Limb (tissue), 2 donors: Measurements from ENCODE around the gene GAPT.
A peak's percentile ranks its signal among the peaks of the same experiment; 100 is the strongest.

Experiments
- DNase-seq, 2 donors: peaks; one replicate each; pipeline ENCODE4 v3.0.0-alpha.2; 2016; ENCODE audit errors: extremely low spot score in 2 of 2

The GAPT gene

GRCh38 chr5:58491216-58491892 lies at the start of gene GAPT:
Gene GAPT (plus strand): TSS chr5:58491435. CDS start chr5:58494537, 3,102 bp downstream.
- no peak for DNase-seq

DNA sequence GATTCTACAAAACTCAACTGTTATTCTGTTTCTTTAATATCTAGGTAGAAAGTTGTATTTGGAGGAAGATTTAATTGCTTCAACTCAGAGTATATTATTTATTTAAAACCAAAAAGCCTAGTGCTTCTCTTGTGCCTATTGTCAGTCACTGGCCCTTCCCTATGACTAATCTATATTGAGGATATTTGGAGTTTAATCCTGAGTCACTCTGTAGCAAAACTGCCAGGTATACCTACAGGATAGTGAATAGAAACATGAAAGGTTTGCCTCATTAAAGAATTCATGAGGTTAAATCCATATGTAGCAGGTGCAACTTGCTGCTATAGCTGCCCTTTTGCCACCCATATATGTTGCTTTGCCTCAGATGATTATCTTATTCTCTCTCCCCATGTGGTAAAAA lies 46.4 kb upstream of the GAPT start:
- DNase-seq: no peak

GRCh38 chr5:58446024-58446423 lies 45.2 kb upstream of the GAPT start:
- DNase-seq: no peak

GRCh38 chr5:58447226-58447625 lies 44.0 kb upstream of the GAPT start:
- no peak for DNase-seq

- DNase-seq: no peak
These were observed 41.2 kb upstream of the GAPT start for GRCh38 chr5:58450018-58450417.

- DNase-seq: no peak
These were observed 40.2 kb upstream of the GAPT start for GRCh38 chr5:58450811-58451629.

DNA sequence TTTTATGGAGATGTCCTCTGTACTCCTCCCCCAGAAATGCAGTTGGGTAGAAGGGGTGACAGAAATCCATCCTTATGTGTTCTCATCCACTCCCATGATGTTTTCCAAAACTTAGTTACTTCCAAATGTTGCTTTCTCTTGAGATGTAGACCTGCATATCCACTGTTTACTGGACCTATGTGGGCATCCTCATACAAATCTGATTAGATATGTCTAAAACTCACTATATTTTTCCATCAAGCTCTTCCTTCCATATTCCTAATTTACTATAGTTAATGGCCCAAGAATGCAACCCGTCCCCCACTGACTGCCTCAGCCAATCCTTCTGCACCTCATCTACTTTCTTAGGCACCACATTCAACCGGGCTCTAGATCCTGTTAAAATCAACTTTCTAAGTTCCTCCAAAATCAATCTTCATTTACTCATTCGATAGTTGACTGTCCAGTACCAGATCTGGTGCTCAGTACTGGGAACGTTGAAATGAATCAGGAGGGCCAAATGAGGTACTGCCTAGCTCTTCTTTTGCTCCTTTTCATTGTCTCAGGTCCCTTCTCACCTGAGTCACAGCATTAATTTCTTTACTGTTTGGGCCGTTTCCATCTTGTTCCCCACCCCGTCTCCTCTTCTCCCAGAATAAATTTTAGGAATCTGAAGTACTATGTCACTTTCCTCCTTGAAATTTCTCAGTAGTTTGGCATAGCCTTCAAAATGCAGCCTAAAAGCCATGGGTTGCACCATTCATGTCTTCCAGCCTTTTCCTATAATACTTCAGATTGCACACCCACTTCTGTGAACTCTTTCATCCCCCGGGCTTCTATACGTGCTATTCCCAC lies 39.3 kb upstream of the GAPT start:
- DNase-seq: no peak

DNA sequence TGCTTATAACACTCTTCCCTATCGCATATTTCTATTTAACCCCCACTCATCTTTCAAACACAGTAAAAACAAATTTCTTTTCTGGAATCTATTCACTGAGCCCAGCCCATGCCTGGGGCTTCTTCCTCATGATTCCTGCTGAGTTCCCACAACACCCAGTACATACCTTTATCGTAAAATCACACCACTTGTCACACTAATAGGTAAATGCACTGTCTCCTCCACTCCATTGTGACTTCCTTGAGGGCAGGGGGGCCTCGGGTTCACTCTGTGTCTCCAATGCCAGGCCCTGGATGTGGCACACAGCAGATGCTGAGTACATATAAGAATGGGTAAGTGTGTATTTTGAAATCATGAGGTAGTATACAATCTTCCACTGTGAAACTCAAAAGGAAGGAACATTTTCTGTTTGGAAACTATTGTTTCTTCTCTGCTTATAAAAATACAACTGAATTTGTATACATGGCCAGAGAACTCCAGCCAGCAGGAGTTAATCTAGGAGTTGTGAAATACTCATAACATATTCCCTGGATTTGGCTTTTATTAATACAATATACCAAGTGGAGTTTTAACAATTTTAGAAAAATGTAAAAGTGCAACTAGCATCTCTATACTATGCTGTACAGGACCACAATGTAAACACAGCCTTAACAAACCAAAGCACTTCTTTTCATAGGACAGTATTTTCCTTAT lies 38.5 kb upstream of the GAPT start:
- no peak for DNase-seq

DNA sequence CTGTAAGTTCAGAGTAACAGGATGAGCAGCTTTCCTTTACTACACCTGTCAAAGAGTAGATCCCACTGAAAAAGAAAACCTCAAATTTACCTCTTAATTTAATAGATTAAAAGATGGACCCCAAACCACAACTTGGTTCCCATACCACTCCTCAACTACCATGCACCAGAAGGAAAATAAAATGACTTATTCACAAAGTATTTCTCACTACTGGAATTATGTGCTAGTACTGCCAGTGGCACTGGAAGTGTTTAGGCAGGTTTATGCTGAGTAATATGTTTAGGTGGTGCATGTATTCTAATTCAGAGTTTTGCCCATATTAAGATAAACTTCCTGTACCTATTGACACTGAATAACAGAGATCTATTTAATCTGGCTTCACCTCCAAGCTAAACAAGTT lies 37.9 kb upstream of the GAPT start:
- no peak for DNase-seq

- DNase-seq: no peak
These were observed 37.2 kb upstream of the GAPT start for GRCh38 chr5:58454025-58454424.

DNA sequence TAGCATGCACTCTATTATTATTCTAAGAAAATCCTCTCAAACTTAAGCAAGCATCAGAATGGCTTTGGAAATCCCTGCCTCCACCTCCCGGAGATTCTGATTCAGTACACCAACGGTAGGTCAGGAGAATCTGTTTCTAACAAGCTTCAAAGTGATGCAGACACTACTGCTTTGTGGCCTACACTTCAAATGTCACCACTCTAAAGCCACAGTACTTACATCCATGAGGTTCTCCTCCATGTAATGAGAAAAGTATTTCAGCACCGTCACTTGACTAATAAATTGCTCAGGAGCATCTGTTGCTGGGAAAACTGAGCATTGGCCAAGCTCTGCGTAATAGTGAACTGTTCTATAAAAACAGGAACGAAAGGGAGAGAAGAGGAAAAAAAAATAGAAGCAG lies 36.2 kb upstream of the GAPT start:
- no peak for DNase-seq

DNA sequence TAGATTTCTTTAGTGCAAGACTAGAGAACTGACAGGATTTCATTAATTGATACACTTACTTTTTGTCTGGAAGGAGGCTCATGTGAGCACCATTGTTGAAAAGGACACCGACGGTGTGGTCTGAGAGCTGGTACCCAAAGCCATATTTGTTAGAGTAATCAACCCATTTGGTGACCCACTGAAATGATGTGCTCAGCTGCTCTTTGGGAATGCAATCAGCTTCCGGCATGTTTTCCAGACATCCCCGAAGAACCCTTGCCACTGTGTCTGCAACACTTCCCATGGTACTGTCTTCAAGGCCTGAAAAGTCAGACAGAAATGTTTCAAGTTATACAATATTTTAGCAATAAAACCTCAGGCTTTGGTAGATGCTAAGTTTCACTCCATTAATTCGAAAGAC lies 35.8 kb upstream of the GAPT start:
- no peak for DNase-seq

GRCh38 chr5:58456026-58456425 lies 35.2 kb upstream of the GAPT start:
- DNase-seq: no peak

- DNase-seq: no peak
These were observed 34.7 kb upstream of the GAPT start for GRCh38 chr5:58456486-58456885.

DNA sequence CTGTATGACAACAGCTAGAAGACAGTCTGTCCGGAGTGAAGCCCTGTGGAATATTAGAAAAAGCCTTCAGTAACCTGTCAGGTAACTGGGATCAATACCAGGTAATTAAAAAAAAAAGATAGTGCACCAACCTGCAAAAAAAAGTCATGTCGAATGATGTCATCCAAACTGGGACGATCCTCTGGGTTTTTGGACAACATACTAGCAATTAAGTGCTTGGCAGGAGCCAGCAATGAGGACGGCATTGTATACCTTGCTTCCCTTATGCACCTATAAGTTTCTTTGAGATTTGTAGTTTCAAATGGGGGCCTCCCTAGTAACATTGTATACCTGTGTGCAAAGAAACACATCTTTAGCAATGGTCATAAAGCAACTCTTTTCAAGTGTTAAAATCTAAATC lies 34.2 kb upstream of the GAPT start:
- DNase-seq: no peak

DNA sequence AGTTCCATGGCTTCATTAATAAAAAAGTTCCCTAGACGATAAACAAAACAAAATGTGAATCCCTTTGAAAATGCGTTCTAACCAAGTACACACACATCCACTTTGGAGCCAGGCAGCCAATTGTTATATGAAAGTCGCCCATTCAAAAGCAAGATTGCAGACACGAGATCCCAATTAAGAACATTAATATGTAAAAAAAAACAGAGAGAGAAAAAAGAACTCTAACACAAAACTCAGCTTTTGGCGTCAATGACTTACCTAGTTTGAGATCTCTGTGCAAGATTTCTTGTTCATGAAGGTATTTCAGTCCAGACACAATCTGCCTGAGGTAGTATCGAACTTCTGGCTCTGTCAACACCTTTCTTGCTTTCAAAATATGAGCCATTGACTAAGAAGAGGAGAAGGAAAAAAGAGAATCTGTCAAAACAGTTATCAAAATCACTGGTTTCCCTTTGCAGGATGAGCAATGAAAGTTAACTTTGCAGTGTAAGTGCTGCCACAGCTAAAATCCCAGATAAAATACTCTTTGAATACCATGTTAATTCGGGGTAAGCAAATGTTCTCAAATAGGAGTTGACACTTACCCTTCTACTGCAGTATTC lies 33.0 kb upstream of the GAPT start:
- no peak for DNase-seq

DNA sequence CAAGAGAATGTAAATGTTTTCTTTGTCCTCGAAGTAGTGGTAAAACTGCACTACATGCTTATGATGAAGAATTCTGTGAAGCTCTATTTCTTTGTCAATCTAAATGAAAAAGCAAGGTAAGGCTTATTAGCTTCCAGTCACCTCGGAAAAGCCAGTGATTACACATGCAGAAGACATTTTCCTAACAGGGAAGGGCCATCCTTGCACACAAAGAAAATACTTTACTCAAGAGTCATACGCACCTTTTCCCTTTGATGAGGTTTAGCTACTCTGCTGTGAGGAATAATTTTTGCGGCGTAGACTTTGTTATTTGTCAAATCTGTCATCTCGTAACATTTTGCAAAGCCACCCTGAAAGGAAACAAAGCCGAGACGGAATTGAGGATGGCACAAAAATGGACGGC lies 32.5 kb upstream of the GAPT start:
- no peak for DNase-seq

- DNase-seq: no peak
These were observed 31.9 kb upstream of the GAPT start for GRCh38 chr5:58459146-58460001.

DNA sequence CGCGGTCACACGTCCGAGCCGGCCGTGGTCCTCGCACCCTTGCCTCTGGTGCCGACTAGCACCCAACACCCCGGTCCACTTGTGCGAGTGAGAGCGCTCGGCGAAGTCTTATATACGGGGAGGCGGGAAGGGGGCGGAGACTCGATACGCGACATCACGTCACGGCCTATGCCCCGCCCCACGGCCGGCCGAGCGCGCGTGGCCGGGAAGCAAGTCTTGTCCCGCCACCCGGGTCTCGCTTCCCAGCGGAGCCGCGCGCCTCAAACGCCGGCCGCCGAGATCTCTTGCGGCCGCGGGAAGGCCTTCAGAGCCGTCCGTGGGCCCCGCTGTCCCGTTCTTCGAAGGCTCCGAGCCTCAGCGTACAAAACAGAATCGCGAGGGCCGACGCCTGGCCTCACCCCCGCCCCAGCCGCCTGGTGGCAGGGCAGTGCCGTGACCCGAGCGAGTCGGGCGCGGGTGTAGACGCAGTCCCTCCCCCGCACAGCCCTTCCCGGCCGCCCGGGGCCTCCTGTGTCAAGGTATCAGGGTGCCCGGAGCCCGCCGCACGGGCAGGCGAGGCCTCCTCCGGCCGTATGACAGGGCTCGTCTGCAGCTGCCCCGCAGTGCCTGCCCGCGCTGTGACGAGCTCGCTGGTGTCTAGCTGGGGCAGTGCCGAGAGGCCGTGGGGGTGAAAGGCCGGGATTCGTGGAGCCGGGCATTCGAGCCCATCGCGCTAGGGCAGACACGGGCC lies 31.1 kb upstream of the GAPT start, which contains the start of gene PLK2:
Gene PLK2 (minus strand): TSS at position 85 of the 730 bp plus-strand sequence. CDS start 127 bp downstream, outside the sequence.
- peak; percentile 89 to 97 for DNase-seq
